NCI-H345 treated with DMSO at 0.1 percent for 48 hours (cell line): ENCODE measurements around the gene PPP1R13L.

Experiments used
- DNase-seq: peaks from one replicate; lab custom pipeline; 2025; ENCODE audit not compliant: unreplicated experiment; lab: John Stamatoyannopoulos, UW

The PPP1R13L gene

GRCh38 chr19:45368127-45368526, 36.7 kb downstream of the PPP1R13L start:
- DNase-seq = no peak

GRCh38 chr19:45364696-45365095, 40.2 kb downstream of the PPP1R13L start:
- DNase-seq = no peak

- DNase-seq = no peak
These were observed 40.9 kb downstream of the PPP1R13L start for GRCh38 chr19:45363861-45364459.

- no peak for DNase-seq
These were observed 42.6 kb downstream of the PPP1R13L start for GRCh38 chr19:45362291-45362690.

GRCh38 chr19:45361608-45362007, 43.3 kb downstream of the PPP1R13L start:
- no peak for DNase-seq

GRCh38 chr19:45358213-45358792, 46.6 kb downstream of the PPP1R13L start:
- DNase-seq = no peak

- DNase-seq = no peak
These were observed 47.5 kb downstream of the PPP1R13L start for GRCh38 chr19:45357445-45357783.

- no peak for DNase-seq
These were observed 48.0 kb downstream of the PPP1R13L start for GRCh38 chr19:45356760-45357444.

GRCh38 chr19:45355910-45356309, 49.0 kb downstream of the PPP1R13L start:
- DNase-seq = no peak

GRCh38 chr19:45355402-45355801, 49.5 kb downstream of the PPP1R13L start:
- no peak for DNase-seq

GRCh38 chr19:45354241-45354842, 50.5 kb downstream of the PPP1R13L start:
- DNase-seq = no peak

GRCh38 chr19:45352914-45353796, 51.7 kb downstream of the PPP1R13L start:
- DNase-seq = no peak

- DNase-seq = no peak
These were observed 52.4 kb downstream of the PPP1R13L start for GRCh38 chr19:45352471-45352870.

GRCh38 chr19:45352062-45352461, 52.8 kb downstream of the PPP1R13L start:
- no peak for DNase-seq

- DNase-seq = no peak
These were observed 53.4 kb downstream of the PPP1R13L start for GRCh38 chr19:45351401-45351952.

- no peak for DNase-seq
These were observed 54.3 kb downstream of the PPP1R13L start for GRCh38 chr19:45350477-45351058.

GRCh38 chr19:45349430-45349941, 55.4 kb downstream of the PPP1R13L start:
- DNase-seq = no peak

- no peak for DNase-seq
These were observed 55.8 kb downstream of the PPP1R13L start for GRCh38 chr19:45349126-45349415.

GRCh38 chr19:45348367-45349125, 56.3 kb downstream of the PPP1R13L start:
- no peak for DNase-seq
